Kidney (tissue), 14 donors: ENCODE measurements around the gene CCK. TPM values are rescaled to one million over a fixed set of nuclear protein-coding genes. Genes with fewer than 3 reads are reported as not detected.

Experiments
- DNase-seq, 5 donors: peaks; one replicate each; pipeline ENCODE4 v3.0.0-alpha.2; 2013 to 2020
- FAIRE-seq: peaks from 2 replicates; lab custom pipeline; 2012; peaks lifted over from hg19 to GRCh38; lab: Jason Lieb, UNC
- H3K27ac ChIP-seq, 2 donors: one replicate each; pipeline ENCODE4 v1.7.0; 2013; ENCODE audit warnings: low read depth in 2 of 2, low read length in 2 of 2, inconsistent platforms in 1 of 2
- H3K27me3 ChIP-seq: one replicate; pipeline ENCODE4 v1.7.1; 2013; ENCODE audit warnings: low read length, inconsistent platforms; ENCODE audit not compliant: control insufficient read depth, insufficient read depth
- H3K36me3 ChIP-seq, 3 donors: one replicate each; pipeline versions ENCODE4 v1.7.0 to v1.7.1; 2013; ENCODE audit warnings: low read length in 3 of 3, control low read depth in 1 of 3, inconsistent platforms in 1 of 3; ENCODE audit not compliant: insufficient read depth in 3 of 3, control insufficient read depth in 2 of 3
- H3K4me1 ChIP-seq, 3 donors: one replicate each; pipeline versions ENCODE4 v1.7.0 to v1.7.1; 2013; ENCODE audit warnings: low read length in 3 of 3, inconsistent platforms in 1 of 3, low read depth in 1 of 3; ENCODE audit not compliant: control insufficient read depth in 2 of 3, insufficient read depth in 2 of 3
- H3K4me3 ChIP-seq, 3 donors: one replicate each; pipeline versions ENCODE4 v1.7.0 to v1.8.1; 2013; ENCODE audit warnings: low read length in 3 of 3, control low read depth in 1 of 3, inconsistent platforms in 1 of 3
- H3K9ac ChIP-seq, 3 donors: one replicate each; pipeline versions ENCODE4 v1.7.0 to v1.7.1; 2013; ENCODE audit warnings: low read length in 3 of 3, control low read depth in 1 of 3, inconsistent platforms in 1 of 3
- H3K9me3 ChIP-seq, 3 donors: one replicate each; pipeline versions ENCODE4 v1.7.0 to v1.7.1; 2013; ENCODE audit warnings: low read length in 3 of 3, control low read depth in 1 of 3, inconsistent platforms in 1 of 3; ENCODE audit not compliant: control insufficient read depth in 2 of 3, insufficient read depth in 1 of 3
- intact Hi-C: fragments of 100-400 bp; cut with DNase I; formaldehyde crosslinking; loops from one replicate; pipeline ENCODE4 v1.11.1; 2022
- polyA plus RNA-seq: library from polyadenylated mRNA; stranded (reverse); fragments of 350-450 nt; fragmentation: Illumina TruSeq; extraction: RNeasy Lipid Tissue Mini Kit (QIAGEN cat#74804); gene quantifications from one replicate; pipeline ENCODE4 v1.2.3, GENCODE V29; 2014; ENCODE audit warnings: low read depth, low replicate concordance; ENCODE audit not compliant: insufficient read depth
- total RNA-seq: library from RNA; stranded (reverse); fragmentation: NEBNext Ultra II Directional; extraction: Animal tissue kit (Norgen Biotek cat#: 25700); gene quantifications from one replicate; pipeline ENCODE4 v1.2.1, GENCODE V29; 2021
- TF ChIP-seq, protein P1 (sequence below): IDR thresholded peaks from 3 replicates; pipeline ENCODE4 v1.5.1; 2012; ENCODE audit warnings: mild to moderate bottlenecking, moderate library complexity, borderline replicate concordance; ENCODE audit not compliant: insufficient read depth; ENCODE audit errors: extremely low read depth
- donor health status: control.
- donor health status: control.
- donor health status: control.
- donor health status: control.
- donor health status: control.
- donor health status: DM: yes; HTN: yes; CAD: no.
- donor health status: Normal renal cell carcinoma (clear cell type).

The CCK gene
- total and polyA plus RNA-seq, 2 donors from 2014 or later, result not detected

DNA sequence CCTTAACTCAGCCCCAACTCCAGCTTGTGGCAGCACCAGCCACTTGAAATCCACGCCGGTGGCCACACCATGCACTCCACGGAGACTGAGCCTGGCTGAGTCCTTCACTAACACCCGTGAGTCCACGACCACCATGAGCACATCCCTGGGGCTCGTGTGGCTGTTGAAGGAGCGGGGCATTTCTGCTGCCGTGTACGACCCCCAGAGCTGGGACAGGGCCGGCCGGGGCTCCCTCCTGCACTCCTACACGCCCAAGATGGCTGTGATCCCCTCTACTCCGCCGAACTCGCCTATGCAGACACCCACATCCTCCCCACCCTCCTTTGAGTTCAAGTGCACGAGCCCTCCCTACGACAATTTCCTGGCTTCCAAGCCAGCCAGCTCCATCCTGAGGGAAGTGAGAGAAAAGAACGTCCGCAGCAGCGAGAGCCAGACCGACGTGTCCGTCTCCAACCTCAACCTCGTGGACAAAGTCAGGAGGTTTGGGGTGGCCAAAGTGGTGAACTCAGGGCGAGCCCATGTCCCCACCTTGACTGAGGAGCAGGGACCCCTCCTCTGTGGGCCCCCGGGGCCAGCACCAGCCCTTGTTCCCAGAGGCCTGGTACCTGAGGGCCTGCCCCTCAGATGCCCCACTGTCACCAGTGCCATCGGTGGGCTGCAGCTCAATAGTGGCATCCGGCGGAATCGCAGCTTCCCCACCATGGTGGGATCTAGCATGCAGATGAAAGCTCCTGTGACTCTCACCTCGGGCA, 42.9 kb downstream of the CCK start:
- Histone ChIP-seq H3K9me3 (no peaks in the 10 kb centered on the region), H3K36me3 (peaks cover 0 to 34% (median 21%) of the 10 kb centered on the region in 3 donors), H3K27me3 (no peaks in the 10 kb centered on the region), H3K4me3 (no peak overlapping the region), H3K4me1 (peaks cover 0 to 4% (median 0%) of the 10 kb centered on the region in 3 donors), H3K9ac (no peak overlapping the region), H3K27ac (no peak overlapping the region)
- TF ChIP-seq, protein P1, sequence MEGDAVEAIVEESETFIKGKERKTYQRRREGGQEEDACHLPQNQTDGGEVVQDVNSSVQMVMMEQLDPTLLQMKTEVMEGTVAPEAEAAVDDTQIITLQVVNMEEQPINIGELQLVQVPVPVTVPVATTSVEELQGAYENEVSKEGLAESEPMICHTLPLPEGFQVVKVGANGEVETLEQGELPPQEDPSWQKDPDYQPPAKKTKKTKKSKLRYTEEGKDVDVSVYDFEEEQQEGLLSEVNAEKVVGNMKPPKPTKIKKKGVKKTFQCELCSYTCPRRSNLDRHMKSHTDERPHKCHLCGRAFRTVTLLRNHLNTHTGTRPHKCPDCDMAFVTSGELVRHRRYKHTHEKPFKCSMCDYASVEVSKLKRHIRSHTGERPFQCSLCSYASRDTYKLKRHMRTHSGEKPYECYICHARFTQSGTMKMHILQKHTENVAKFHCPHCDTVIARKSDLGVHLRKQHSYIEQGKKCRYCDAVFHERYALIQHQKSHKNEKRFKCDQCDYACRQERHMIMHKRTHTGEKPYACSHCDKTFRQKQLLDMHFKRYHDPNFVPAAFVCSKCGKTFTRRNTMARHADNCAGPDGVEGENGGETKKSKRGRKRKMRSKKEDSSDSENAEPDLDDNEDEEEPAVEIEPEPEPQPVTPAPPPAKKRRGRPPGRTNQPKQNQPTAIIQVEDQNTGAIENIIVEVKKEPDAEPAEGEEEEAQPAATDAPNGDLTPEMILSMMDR, result no peak
- no peak for FAIRE-seq
- no peak for DNase-seq
- intact Hi-C loops, result loop anchor here (10.0 kb wide), 1 partner anchor 322 kb away; no protein-coding TSS in a partner anchor

DNA sequence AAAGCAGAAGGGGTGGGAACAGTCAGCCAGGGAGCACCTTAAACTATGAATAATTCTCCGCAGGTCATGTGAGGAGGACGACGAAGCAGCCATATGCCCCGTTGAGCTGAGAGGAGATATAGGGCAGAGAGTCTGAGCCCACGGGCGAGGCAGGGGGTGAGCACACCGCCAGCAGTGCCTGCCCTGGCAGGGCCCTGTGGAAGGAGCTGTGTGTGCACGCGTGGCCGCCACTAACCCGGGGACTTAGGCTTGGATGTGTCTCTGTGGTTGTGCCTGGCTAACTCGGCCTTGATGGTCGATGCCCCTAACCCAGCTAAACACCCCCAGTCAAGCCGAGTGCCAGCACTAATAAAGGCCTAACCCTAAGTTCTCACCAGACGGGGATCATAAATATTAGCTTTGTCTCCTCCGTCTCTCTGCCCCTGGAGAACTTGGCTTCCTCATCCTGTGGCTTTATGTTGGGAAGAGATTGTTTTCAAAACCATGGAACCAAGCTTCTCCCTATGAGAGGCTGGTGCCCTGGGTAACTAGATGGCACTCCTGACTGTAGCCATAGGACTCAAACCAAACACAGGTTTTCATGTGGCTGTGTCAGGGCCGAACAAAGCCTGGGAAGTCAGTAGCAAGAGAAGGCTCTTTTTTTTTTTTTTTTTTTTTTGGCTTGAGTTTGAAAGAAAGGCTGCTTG, 45.4 kb downstream of the CCK start:
- FAIRE-seq, result no peak
- H3K27me3 ChIP-seq, result no peaks in the 10 kb centered on the region
- TF ChIP-seq, protein P1, result no peak
- H3K36me3 ChIP-seq, result peaks cover 0 to 32% (median 24%) of the 10 kb centered on the region in 3 donors
- H3K4me3 ChIP-seq, result no peak overlapping the region
- intact Hi-C loops, result loop anchor here (10.0 kb wide), 1 partner anchor 324 kb away; no protein-coding TSS in a partner anchor
- no peak for DNase-seq
- H3K27ac ChIP-seq, result no peak overlapping the region
- H3K4me1 ChIP-seq, result peaks cover 0 to 4% (median 0%) of the 10 kb centered on the region in 3 donors
- no peak overlapping the region for H3K9ac ChIP-seq
- no peaks in the 10 kb centered on the region for H3K9me3 ChIP-seq

DNA sequence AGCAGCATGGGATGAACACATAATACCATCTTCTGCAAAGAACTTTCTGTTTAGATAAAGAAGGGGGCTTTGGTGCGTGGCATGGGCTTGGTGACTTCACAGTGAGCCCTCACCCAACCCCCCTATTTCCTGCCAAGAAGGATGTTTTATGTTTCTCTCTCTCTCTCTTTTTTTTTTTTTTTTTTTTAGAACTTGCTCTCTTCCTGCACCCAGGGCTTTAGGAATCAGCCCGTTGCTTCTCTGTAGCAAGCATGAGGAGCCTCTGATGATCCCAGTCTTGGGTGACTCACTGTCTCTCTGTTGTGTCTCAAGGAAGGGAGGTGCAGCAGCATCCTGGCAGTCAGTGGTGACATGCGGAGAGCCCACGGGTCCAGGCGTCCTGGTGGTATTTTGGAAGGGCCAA, 49.1 kb downstream of the CCK start:
- Histone ChIP-seq H3K27ac (no peak overlapping the region), H3K36me3 (peaks cover 0 to 20% (median 14%) of the 10 kb centered on the region in 3 donors), H3K4me3 (no peak overlapping the region), H3K9ac (no peak overlapping the region), H3K9me3 (no peaks in the 10 kb centered on the region), H3K4me1 (no peaks in the 10 kb centered on the region), H3K27me3 (no peaks in the 10 kb centered on the region)
- DNase-seq (peak in 3 of 5 donors; percentile 31 to 57 (median 48)), FAIRE-seq (no peak)
- intact Hi-C loops, result no loop called here
- TF ChIP-seq, protein P1, result no peak
